HG03280 (cell line): ENCODE measurements around the gene SLC37A2.

ENCODE experiments used
- ATAC-seq: cut with Tn5 transposase; IDR thresholded peaks from one replicate; pipeline ENCODE4 v1.9.1; 2021; ENCODE audit warnings: mild to moderate bottlenecking, moderate library complexity; ENCODE audit not compliant: unreplicated experiment

Gene SLC37A2

GRCh38 chr11:125108469-125108868, 45.4 kb downstream of the SLC37A2 start:
- ATAC-seq: no peak

- ATAC-seq: no peak
Measured at GRCh38 chr11:125110506-125110905, 47.4 kb downstream of the SLC37A2 start.

- ATAC-seq: no peak
Measured at GRCh38 chr11:125111001-125111342, 47.9 kb downstream of the SLC37A2 start.

- peak; percentile 98 for ATAC-seq
Measured at GRCh38 chr11:125111343-125112207, 48.5 kb downstream of the SLC37A2 start, which contains the start of gene TMEM218. TMEM218 (minus strand) TSS chr11:125111626; CDS start chr11:125102241, 9,385 bp downstream.

- no peak for ATAC-seq
Measured at GRCh38 chr11:125112208-125112604, 49.1 kb downstream of the SLC37A2 start.

- no peak for ATAC-seq
Measured at GRCh38 chr11:125114518-125114917, 51.4 kb downstream of the SLC37A2 start.

GRCh38 chr11:125117429-125117828, 54.3 kb downstream of the SLC37A2 start:
- no peak for ATAC-seq

GRCh38 chr11:125123194-125123946, 60.3 kb downstream of the SLC37A2 start:
- ATAC-seq: no peak

GRCh38 chr11:125123947-125124617, 61.0 kb downstream of the SLC37A2 start:
- ATAC-seq: peak; percentile 88

- ATAC-seq: no peak
Measured at GRCh38 chr11:125124618-125124992, 61.5 kb downstream of the SLC37A2 start.

- no peak for ATAC-seq
Measured at GRCh38 chr11:125128450-125128849, 65.3 kb downstream of the SLC37A2 start.

- no peak for ATAC-seq
Measured at GRCh38 chr11:125129316-125129993, 66.3 kb downstream of the SLC37A2 start.

GRCh38 chr11:125132071-125132470, 69.0 kb downstream of the SLC37A2 start:
- no peak for ATAC-seq

- ATAC-seq: no peak
Measured at GRCh38 chr11:125132596-125132995, 69.5 kb downstream of the SLC37A2 start.

- ATAC-seq: no peak
Measured at GRCh38 chr11:125136001-125136400, 72.9 kb downstream of the SLC37A2 start.

GRCh38 chr11:125138966-125139365, 75.9 kb downstream of the SLC37A2 start:
- ATAC-seq: no peak

GRCh38 chr11:125139778-125140177, 76.7 kb downstream of the SLC37A2 start:
- no peak for ATAC-seq
